Hematopoietic multipotent progenitor cell treated with erythropoietin and hydrocortisone succinate and interleukin-3 and kit ligand, for 15 days (in vitro differentiated cells): ENCODE results near the gene BBLN.
A peak's percentile ranks its signal among the peaks of the same experiment; 100 is the strongest.

Source experiments
- DNase-seq: peaks from one replicate; pipeline ENCODE4 v3.0.0-alpha.2; 2015; ENCODE audit warnings: low spot score

Gene BBLN

DNA sequence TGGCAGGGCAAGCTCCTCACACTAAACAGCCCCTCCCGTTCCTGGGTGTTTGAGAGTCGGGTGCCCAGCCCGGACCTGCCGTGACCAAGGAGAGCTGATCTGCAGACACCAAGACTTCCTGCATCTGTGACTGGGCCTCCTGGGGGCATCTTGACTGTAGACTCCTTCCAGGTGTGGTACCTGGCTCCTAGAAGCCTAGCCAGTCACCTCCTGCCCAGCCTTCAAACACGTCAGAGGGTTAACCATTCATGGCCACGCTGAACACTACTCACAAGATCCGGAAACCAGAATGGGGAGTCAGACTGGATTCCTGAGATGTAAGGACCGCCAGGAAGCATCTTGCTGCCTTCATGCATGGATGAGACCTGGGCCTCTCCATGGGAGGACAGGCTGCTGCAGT, 14.5 kb upstream of the BBLN start:
- DNase-seq, result no peak

DNA sequence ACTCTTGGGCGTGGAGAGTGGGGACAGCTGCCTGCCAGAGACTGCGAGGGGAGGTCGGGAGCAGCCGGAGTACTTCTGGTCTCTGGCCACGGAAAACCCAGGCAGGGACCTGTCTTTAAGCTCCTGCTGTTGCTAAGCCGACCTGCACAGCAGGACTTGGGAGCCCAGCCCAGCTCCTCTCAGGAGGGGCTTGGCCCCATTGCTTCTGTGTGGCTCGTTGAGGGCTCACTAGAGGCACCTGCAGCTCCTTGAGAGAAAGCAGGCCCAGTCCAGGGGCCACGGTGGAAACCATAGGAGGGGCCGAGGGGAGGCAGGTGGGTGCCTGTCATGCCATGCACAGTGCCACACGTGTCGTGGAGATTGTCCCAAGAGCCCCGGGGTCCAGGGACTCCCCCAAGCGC, 14.1 kb upstream of the BBLN start:
- DNase-seq, result no peak

DNA sequence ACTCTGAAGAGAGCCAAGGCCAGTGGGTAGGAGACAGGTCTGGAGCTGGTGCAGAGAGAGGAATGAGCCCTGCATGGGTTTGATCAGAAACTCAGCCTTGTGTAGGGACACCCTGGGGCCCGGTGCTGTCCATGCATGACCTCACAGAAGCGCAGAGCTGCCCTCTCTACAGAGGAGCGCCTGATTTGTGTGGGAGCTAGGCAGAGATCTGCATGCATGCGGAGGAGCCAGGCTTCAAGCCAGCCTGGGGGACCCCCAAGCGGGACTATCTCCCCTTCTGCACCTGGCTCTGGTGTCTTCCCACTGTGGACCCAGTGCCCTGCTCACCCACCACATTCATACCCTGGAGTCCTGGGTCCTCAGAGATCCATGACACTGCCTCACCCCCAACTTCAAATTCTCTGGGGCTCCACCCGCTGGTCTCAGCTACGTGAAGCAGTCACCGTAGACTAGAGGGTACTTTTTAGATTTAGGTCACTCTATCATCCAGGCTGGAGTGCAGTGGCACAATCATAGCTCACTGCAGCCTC, 13.4 kb upstream of the BBLN start:
- no peak for DNase-seq

DNA sequence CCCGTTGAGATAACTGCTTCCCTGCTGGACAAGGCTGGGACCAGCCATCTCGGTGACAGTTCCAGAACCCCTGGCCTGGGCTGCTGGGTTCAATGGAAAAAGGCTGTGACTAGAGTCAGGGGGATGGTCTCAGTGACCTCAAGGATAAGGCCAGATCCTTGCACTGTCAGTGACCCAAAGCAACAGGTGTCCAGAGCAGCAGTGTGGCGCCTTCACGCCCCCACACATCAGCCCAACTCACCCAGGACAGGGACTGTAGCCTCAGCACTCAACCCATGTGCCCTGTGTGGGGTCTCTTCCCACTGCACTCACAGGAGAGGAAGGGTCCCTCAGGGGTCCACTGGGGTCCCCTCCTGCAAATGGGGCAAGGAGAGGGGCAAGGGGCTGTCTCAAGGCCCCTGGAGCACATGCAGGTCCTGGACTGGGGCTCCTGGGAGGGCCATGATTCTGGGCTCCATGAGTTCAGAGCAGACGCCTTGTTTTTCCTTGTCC, 11.5 kb upstream of the BBLN start:
- DNase-seq, result no peak

DNA sequence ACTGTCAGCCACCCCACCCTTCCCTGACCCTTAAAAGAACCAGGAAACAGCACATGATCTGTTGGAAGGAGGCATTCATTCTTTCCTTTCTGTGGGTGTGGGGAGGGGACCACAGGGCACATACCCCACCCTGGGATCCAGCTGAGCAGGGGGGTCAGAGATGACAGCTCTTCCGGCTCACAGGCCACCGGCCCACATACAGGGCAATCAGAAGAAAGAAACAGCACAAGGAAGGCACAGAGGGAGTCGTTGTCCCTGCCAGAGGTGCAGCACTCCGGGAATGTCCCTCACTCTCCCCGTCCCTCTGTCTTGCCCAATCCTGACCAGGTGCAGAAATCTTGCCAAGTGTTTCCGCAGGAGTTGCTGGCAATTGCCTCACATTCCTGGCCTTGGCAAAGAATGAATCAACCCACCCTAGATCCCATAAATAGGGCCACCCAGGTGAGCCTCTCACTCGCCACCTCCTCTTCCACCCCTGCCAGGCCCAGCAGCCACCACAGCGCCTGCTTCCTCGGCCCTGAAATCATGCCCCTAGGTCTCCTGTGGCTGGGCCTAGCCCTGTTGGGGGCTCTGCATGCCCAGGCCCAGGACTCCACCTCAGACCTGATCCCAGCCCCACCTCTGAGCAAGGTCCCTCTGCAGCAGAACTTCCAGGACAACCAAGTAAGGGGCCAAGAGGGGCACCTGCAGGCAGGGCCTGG, 10.9 kb upstream of the BBLN start, which contains the start of gene LCN2:
TSS of gene LCN2 (plus strand) at position 453 of the 701 bp plus-strand sequence. CDS start at position 526, 73 bp downstream.
- DNase-seq, result no peak

DNA sequence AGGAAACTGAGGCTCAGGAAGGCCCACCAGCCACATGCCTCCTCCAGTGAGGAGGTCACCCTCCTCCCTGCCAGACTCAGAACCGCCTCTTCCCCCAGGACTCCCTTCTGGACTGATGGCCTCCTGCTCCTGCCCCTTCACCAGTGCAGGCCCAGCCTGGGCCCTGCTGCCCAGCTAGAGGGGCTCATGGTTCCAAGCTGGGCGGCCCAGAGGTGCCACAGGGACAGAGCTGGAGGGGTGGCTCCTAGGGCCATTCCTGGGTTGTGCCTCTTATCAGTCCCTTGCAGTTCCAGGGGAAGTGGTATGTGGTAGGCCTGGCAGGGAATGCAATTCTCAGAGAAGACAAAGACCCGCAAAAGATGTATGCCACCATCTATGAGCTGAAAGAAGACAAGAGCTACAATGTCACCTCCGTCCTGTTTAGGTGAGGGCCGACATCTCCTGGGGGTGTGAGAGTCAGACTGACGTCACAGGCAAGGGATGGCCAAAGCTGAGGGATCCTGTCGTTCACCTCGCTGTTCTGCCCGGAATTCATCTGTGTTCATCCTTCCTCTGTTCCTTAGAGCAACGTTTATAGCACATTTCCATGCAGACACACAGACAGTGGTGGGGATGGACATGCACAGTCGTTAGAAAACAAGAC, 10.0 kb upstream of the BBLN start:
- peak; percentile 43 for DNase-seq

DNA sequence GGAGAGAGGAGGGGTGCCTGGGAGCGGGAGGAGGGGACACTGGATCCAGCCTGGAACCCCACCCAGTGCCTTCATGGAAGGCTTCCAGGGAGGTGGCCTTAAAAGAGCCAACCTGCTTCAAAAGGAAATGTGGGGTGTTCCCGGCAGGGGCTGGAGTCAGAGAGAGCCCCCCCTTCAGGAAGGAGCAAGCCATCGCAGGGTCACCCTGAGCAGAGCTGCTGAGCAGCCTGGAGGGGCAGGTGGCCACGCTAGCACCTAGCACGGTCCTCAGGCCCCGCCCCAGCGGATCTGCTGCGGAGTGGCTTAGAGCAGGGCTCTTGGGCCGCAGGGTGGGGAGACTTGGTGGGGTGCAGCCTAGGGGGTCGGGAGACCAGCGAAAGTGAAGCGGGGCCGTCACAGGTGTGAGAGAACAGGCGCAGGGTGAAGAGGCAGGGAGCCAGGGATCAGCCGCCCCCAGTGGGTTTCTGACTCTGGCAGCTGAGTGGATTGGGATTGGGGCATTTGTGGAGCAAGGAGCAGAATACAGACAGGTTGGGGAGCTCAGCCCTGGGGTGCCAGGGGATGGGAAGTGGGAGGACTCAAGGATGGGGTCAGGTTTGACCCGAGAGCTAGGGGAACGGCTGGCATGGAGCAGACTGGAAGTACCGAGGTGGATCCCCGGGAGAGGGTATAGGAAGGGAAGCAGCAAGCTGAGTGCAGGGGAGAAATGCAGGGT, 9.3 kb upstream of the BBLN start:
- DNase-seq, result peak; percentile 35

DNA sequence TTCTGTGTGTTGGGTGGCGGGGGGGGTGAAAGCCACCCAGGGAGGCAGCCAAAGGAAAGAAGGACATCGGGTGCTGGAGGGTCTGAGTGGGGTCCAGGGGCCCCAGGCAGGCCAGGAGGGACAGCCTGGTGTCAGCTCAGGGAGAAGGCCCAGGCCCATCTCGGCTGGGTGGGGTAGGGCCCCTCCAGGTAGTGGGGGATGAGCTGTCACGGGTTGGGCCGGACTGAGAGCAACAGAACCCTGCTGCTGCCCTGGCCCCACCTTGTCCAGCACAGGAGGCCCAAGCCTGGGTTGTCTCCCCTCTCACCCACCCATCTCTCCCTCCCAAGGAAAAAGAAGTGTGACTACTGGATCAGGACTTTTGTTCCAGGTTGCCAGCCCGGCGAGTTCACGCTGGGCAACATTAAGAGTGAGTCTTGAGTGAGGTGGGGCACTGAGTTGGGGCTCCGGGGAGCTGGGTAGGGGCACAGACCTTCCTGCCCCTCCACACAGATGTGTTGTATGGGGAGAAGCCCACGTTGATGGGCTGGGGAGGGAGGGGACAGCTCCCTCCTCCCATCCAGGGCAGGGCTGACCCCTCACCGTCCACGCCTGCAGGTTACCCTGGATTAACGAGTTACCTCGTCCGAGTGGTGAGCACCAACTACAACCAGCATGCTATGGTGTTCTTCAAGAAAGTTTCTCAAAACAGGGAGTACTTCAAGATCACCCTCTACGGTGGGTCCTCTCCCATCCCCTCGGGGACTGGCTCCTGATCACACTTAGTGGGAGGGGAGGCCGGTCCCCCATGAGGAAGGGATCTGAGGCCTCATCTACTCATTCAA, 8.5 kb upstream of the BBLN start:
- no peak for DNase-seq

DNA sequence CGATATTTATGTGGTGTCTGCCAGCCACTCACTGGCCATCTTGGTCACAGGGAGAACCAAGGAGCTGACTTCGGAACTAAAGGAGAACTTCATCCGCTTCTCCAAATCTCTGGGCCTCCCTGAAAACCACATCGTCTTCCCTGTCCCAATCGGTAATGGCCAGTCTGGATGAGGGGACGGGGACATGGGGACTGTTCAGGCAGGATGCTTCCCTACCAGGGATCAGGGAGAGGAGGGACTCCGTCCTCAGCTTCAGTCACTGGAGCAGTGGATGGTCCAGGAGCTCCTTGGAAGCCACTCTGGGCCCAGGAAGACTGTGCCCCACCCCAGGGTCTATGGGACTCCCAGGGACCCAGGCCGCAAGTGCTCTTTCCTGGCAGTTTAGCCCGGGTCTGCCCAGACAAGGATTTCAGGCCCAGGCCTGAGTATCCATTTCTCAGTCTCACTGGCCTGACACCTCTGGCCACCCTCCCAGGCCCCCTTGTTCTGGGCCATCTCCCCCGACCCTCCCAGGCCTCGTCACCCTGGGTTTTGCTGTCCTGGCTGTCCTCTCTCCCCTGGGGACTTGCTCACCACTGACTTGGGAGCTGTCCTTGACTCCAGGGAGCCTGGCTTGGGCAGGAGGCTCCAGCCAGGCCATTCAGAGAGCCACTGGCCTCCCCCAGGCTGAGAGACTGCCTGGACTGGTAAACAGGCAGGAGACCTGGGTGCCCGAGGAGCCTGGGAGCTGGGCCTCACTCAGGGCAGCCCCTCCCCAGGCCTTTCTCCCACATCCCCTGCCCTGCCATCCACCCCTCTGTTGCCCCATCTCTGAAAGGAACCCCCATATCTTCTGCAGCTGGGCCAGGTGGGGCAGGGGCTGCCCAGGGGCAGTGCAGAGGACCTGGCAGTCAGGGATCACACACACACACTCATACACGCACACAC, 7.7 kb upstream of the BBLN start:
- no peak for DNase-seq

DNA sequence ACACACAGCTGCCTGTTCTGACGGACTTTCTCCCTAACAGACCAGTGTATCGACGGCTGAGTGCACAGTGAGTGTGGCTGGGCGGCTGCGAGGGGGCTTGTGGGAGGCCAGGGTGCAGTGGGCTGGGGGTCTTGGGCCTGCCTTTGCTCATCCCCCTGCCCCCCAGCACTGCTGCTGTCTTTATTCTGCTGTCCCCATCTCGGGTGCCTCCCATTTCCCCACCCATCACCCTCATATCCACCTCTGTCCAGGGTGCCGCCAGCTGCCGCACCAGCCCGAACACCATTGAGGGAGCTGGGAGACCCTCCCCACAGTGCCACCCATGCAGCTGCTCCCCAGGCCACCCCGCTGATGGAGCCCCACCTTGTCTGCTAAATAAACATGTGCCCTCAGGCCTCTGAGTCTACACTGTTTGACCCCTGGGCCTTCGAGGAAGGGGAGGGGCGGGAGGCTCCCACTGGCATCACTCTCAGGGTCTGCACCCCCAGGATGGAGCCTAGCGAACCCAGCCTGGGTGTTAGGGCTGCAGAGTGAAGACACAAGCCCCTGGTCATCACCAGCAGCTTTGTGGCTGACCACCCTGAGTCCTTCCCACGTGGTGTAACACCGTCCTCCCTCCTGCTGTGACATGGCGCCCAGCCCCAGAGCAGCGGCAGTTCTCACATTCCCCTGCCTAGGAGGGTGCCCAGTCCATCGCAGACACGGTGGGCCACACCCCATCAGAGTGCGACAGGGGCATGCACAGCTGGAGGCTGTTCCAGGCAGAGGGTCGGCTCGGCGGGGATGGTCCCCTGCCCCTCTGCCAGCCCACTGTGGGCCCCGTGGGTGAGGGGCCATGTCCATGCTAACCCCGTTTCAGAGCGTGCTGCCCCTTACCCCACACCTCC, 6.8 kb upstream of the BBLN start:
- no peak for DNase-seq

DNA sequence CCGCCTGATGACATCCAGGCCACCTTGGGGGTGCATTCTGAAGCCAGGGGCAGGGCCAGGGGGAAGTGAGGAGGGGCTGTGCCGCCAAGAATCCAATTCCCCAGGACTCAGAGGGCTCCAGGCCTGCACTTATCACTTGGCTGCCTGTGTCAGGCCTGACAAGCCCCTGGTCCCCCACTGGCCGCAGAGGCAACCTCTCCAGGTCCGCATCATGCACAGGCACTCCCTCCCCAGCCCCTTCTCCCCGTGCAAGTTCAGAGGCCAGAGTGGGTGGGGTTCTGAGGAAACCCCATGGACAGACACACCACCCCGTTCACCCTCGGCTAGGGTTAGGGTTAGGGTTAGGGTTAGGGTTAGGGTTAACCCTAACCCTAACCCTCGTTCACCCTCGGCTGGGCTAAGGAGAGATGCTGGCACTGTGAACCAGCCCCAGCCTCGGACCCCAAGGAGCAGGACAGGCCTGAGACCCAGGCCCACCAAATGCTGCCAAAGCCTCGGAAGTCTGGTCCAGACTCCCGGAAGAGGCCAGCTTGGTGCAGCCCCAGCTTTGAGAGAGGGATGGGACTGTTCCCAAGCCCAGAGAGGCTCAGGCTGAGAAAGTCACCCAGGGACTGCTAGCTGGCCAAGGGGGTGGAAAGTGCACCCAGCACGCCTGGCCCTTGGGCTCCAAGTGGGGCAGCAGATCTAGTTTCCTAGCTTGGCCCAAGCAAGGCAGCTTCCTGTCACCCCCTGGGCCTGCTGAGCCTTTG, 5.9 kb upstream of the BBLN start:
- no peak for DNase-seq

DNA sequence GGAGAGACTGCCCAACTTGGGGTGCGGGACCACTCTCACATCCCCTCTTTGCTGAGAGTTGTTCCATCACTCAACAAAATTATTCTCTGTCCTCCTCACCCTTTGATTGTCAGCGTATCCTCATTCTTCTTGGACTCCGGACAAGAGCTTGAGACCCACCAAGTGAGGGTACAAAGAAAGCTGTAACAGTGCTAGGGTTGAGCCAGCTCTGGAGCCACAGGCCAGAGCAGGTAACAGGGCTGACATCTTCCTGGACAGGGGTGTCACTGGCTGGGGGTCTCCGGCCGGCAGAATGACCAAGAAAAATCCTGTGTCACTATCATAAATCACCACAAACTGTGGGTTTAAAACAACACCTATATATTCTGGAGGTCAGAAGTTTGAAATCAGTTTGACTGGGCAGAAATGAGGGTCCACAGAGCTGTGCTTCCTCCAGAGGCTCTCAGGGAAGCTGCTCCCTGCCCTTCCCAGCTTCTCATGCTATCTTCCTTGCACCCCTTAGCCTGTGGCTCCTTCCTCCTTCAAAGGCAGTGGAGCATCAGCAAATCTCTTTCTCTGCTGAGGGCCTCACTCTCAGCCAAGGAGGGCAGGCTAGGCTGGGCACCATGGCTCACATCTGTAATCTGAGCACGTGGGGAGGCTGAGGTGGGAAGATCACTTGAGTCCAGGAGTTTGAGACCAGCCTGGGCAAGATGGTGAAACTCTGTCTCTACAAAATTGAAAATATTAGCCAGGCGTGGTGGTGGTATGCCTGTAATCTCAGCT, 4.1 kb upstream of the BBLN start:
- no peak for DNase-seq

DNA sequence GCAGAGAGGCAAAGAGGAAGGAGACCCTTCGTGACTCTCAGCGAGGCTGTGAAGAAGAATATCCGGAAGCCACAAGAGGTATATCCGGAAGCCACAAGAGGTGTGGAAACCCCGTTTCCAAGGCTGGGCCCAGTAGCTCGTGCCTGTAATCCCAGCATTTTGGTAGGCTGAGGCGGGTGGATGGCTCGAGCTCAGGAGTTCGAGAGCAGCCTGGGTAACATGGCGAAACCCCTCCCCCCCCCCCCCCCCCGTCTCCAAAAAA, 612 bp upstream of the BBLN start:
- DNase-seq, result no peak

DNA sequence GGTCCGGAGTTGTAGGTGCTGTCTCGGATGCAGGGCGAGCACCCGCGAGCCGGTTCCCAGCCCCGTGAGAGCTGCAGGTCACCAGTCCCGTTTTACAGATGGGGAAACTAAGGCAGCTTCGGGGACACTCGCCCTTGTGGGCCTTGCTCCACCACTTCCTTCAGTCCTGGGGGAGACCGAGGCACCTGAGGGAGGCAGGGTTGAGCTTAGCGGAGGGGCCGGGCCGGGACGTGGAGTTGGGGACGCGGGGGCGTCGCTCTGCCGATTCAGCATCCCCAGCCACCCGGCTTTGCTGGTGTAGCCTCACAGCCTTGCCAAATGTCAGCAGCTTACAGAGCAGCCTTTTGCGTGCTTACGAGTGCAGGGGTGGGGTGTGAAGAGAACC, 530 bp downstream of the BBLN start:
- DNase-seq, result peak; percentile 32

DNA sequence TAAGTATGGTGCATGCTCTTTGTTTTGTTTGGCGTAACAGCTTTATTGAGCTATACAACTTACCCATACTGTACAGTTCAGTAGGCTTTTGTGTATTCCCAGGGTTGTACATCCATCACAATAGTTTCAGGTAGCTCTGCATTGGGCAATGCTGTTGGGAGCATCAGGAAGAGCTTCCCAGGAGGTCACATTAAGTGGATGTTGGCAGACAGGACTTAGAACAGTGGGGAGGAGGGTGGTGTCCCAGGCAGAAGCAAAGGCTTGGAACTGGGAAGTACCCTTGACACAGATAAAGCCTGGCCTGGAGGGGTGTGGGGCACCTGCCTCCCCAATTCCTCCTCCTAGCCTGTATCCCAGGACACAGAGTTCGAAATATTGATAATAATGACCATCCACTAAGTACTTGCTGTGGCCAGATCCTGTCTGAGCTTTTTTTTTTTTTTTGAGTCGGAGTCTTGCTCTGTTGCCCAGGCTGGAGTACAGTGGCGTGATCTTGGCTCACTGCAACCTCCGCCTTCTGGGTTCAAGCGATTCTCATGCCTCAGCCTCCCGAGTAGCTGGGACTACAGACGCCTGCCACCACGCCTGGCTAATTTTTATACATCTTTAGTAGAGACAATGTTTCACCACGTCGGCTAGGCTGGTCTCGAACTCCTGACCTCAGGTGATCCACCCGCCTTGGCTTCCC, 1.3 kb downstream of the BBLN start:
- no peak for DNase-seq

DNA sequence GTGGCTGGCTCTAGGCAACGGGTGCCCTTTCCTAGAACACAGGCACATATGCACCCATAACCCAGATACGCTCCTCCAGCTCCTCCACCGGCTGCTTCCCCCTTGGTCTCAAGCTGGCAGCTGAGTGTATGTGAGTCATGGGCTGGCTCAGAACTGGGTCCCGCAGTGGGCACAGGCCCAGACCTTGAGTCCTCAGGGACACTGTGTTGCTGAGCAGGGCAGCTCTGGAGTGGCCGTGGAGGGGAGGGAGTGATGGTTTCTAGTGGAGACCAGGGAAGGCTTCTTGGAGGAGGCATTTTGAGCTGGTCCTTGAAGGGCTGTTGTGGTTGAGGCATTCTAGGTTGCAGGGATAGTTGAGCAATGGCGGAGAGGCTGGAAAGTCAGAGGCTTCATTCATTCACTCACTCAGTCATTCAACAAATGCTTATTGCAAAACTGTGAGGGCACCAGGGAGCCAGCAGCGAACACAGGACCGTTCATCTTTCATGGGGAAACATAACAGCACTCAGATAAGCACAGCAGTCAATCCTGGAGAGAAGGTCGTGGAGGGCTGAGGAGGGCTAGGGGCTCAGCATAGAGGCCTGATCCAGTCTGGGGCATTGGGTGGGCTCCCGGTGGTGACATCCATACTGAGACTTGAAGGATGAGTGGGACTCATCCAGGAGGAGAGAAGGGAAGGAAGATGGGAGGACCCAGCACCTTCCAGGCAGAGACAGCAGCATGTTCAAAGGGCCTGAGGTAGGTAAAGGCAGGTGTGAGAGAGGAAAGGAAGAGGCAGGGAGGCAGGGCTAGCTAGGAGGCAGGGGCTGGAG, 2.4 kb downstream of the BBLN start:
- no peak for DNase-seq

DNA sequence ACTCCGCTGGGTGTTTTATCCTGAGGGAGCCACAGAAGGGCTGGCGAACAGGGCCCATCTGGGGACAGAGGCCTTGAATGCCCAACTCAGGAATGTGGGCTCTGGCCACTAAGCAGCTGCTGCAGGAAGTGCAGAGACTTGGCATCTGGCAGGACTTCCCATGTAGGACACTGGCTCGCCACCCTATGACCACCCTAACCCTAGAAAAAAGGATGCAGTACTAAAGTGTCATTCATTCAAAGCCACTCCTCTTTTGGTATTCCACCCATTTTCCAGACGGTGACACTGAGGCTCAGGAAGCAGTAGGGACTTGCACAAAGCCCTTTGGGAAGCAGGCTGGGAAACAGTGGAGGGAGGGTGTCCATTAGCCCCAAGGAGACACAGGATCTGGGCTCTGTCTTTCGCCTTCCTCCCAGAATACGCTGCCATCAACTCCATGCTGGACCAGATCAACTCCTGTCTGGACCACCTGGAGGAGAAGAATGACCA, 3.0 kb downstream of the BBLN start:
- no peak for DNase-seq
